Glutamatergic neuron (in vitro differentiated cells): ENCODE data around the gene GLE1. TPM values are rescaled to one million over a fixed set of nuclear protein-coding genes. Genes with fewer than 3 reads are reported as not detected.

Experiments used
- DNase-seq: peaks from one replicate; pipeline ENCODE4 v3.0.0; 2022
- H3K27ac Mint-ChIP-seq: one replicate; pipeline ENCODE4 v1.8.0; 2020; ENCODE audit warnings: mild to moderate bottlenecking, mixed read lengths, inconsistent platforms; ENCODE audit not compliant: unreplicated experiment
- H3K27me3 Mint-ChIP-seq: one replicate; pipeline ENCODE4 v1.8.0; 2020; ENCODE audit warnings: mild to moderate bottlenecking, moderate library complexity, mixed read lengths, inconsistent platforms; ENCODE audit not compliant: unreplicated experiment
- H3K36me3 Mint-ChIP-seq: one replicate; pipeline ENCODE4 v1.8.0; 2020; ENCODE audit warnings: mild to moderate bottlenecking, mixed read lengths, inconsistent platforms; ENCODE audit not compliant: unreplicated experiment
- H3K4me1 Mint-ChIP-seq: one replicate; pipeline ENCODE4 v1.8.0; 2020; ENCODE audit warnings: mild to moderate bottlenecking, low read depth, mixed read lengths, inconsistent platforms; ENCODE audit not compliant: unreplicated experiment
- H3K4me3 Mint-ChIP-seq: one replicate; pipeline ENCODE4 v1.8.0; 2020; ENCODE audit warnings: mild to moderate bottlenecking, mixed read lengths, inconsistent platforms; ENCODE audit not compliant: unreplicated experiment
- H3K9me3 Mint-ChIP-seq: one replicate; pipeline ENCODE4 v1.8.0; 2020; ENCODE audit warnings: mild to moderate bottlenecking, moderate library complexity, mixed read lengths, inconsistent platforms; ENCODE audit not compliant: unreplicated experiment
- CTCF ChIP-seq: fragments of 200-600 bp; sonication (generic); IDR thresholded peaks from one replicate; pipeline ENCODE4 v1.5.0; 2021; ENCODE audit not compliant: partially characterized antibody, unreplicated experiment
- total RNA-seq: library from RNA; stranded (reverse); fragmentation: NEBNext Ultra II Directional; extraction: Animal tissue kit (Norgen Biotek cat#: 25700); gene quantifications from one replicate; pipeline ENCODE4 v1.2.1, GENCODE V29; 2021; ENCODE audit not compliant: unreplicated experiment

GLE1 gene
- total RNA-seq, 1 donor from 2014 or later: 11.0 TPM

GRCh38 chr9:128523199-128523925, 18.8 kb downstream of the GLE1 start:
- no peak overlapping the region for H3K4me3 Mint-ChIP-seq
- no peaks in the 10 kb centered on the region for H3K9me3 Mint-ChIP-seq
- no peaks in the 10 kb centered on the region for H3K36me3 Mint-ChIP-seq
- no peak overlapping the region for H3K27ac Mint-ChIP-seq
- peaks cover 2% of the 10 kb centered on the region for H3K27me3 Mint-ChIP-seq
- peak; percentile 20 for DNase-seq
- TF ChIP-seq CTCF: no peak
- peaks cover 3% of the 10 kb centered on the region for H3K4me1 Mint-ChIP-seq

DNA sequence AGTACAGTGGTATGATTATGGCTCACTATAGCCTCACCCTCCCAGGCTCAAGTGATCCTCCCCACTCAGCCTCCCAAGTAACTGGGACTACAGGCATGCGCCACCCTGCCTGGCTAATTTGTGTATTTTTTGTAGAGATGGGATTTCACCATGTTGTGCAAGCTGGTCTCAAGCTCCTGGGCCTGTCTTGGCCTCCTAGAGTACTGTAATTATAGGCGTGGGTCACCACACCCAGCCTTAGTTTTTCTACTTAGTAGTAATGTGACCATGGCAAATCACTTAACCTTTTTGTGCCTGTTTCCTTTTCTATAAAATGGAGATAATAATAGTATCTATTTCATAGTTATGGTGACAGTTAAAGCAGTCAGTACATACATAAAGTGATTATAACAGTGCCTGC, 22.2 kb downstream of the GLE1 start:
- Mint-ChIP-seq H3K27ac (no peak overlapping the region), H3K36me3 (no peaks in the 10 kb centered on the region), H3K4me3 (no peak overlapping the region), H3K27me3 (peaks cover 2% of the 10 kb centered on the region), H3K4me1 (peaks cover 3% of the 10 kb centered on the region), H3K9me3 (no peaks in the 10 kb centered on the region)
- no peak for DNase-seq
- no peak for TF ChIP-seq CTCF

DNA sequence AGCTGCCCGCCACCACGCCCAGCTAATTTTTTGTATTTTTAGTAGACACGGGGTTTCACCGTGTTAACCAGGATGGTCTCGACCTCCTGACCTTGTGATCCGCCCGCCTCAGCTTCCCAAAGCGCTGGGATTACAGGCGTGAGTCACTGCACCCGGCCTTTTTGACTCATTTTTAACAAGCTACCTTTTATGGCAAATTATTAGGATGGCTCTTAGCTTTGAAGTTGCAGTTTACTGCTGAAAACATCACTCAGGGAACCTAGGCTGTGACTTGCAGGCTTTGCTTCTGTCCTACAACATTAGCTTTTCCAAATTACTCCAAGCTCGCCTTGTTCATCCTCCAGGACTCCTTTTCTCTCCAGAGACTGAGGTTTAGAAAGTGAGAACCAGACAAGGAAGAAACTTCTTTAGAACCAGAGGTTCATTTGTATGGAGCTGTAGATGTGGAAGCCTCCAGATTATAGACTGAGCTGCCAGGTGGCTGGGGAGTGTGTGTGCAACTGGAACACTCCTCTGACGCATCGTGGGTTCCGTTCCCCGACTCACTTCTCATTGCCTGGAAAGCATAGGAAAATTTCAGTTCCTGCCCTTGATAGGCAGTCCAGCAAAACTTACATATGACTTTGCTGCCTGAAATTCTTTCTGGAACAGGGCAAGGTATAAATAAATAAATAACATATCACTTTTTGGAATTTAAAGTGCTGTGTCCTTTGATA, 24.1 kb downstream of the GLE1 start:
- Mint-ChIP-seq H3K27ac (no peak overlapping the region), H3K36me3 (no peaks in the 10 kb centered on the region), H3K4me3 (no peak overlapping the region), H3K4me1 (no peaks in the 10 kb centered on the region), H3K27me3 (no peaks in the 10 kb centered on the region), H3K9me3 (no peaks in the 10 kb centered on the region)
- no peak for DNase-seq
- no peak for TF ChIP-seq CTCF

DNA sequence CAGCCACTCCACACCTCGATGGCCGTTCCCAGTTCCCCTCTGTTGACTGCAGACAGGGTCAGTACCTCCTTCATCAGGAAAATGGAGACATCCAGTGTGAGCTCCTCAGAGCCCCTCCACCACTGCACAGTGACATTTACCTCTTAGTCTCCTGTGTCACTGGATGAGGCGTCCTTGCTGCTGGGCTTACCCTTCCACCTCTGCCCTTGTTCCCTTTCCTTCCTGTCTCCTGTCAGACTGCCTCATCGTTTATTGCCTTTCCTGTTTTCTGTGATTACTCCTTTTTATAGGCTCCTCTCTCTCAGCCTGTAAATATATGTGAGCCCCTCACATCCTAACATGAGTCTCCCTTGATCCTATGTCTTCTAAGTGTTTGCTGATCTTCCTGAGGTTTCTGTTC, 24.7 kb downstream of the GLE1 start:
- Mint-ChIP-seq H3K27ac (no peak overlapping the region), H3K4me3 (no peak overlapping the region), H3K4me1 (no peaks in the 10 kb centered on the region), H3K36me3 (no peaks in the 10 kb centered on the region), H3K9me3 (no peaks in the 10 kb centered on the region), H3K27me3 (no peaks in the 10 kb centered on the region)
- no peak for TF ChIP-seq CTCF
- DNase-seq: no peak

- Mint-ChIP-seq H3K4me1 (no peaks in the 10 kb centered on the region), H3K27me3 (no peaks in the 10 kb centered on the region), H3K27ac (no peak overlapping the region), H3K36me3 (no peaks in the 10 kb centered on the region), H3K9me3 (no peaks in the 10 kb centered on the region), H3K4me3 (no peak overlapping the region)
- DNase-seq: no peak
- no peak for TF ChIP-seq CTCF
These were observed 28.1 kb downstream of the GLE1 start for GRCh38 chr9:128532581-128532980.
